Thymus (tissue), 11 donors: Measurements from ENCODE around the gene CST9. TPM values are rescaled to one million over a fixed set of nuclear protein-coding genes. Genes with fewer than 3 reads are reported as not detected.
"Not testable (repeated sequence)": the region's sequence is repeated elsewhere in the genome, so short reads cannot be mapped to it uniquely, and the experiment has no call there.

Experiments
- DNase-seq, 9 donors: peaks; one replicate each; pipeline ENCODE4 v3.0.0-alpha.2; 2013; ENCODE audit warnings: low spot score in 9 of 9, low read depth in 6 of 9, missing footprints in 1 of 9
- H3K27ac ChIP-seq, 2 donors: one replicate each; pipeline ENCODE4 v1.5.1; 2013; ENCODE audit warnings: control low read depth in 1 of 2, low read depth in 1 of 2, low read length in 1 of 2, mild to moderate bottlenecking in 1 of 2, moderate library complexity in 1 of 2
- H3K27me3 ChIP-seq, 2 donors: one replicate each; pipeline ENCODE4 v1.5.1; 2013; ENCODE audit warnings: low read length in 1 of 2; ENCODE audit not compliant: control insufficient read depth in 2 of 2, insufficient read depth in 1 of 2
- H3K36me3 ChIP-seq, 2 donors: one replicate each; pipeline ENCODE4 v1.5.1; 2013; ENCODE audit warnings: low read length in 1 of 2, mild to moderate bottlenecking in 1 of 2, moderate library complexity in 1 of 2; ENCODE audit not compliant: control insufficient read depth in 2 of 2, insufficient read depth in 2 of 2
- H3K4me1 ChIP-seq, 2 donors: one replicate each; pipeline ENCODE4 v1.5.1; 2013; ENCODE audit warnings: low read length in 2 of 2; ENCODE audit not compliant: control insufficient read depth in 2 of 2, insufficient read depth in 2 of 2
- H3K4me3 ChIP-seq, 2 donors: one replicate each; pipeline ENCODE4 v1.5.1; 2013; ENCODE audit warnings: low read length in 2 of 2, control low read depth in 1 of 2, mild to moderate bottlenecking in 1 of 2
- H3K9me3 ChIP-seq, 2 donors: one replicate each; pipeline ENCODE4 v1.5.1; 2013; ENCODE audit warnings: low read length in 1 of 2, mild to moderate bottlenecking in 1 of 2; ENCODE audit not compliant: control insufficient read depth in 2 of 2, insufficient read depth in 1 of 2
- WGBS: extraction: QIAGEN DNeasy Blood & Tissue Kit; methylation state at CpG from one replicate; pipeline ENCODE4 v1.1.7; 2013; 5-methylcytosine and 5-hydroxymethylcytosine counted together
- polyA plus RNA-seq: library from polyadenylated mRNA; stranded (reverse); fragments of 200-250 nt; gene quantifications from one replicate; pipeline ENCODE4 v1.2.3, GENCODE V29; 2013
- total RNA-seq: library from RNA; stranded (reverse); fragments of 120-200 nt; gene quantifications from one replicate; pipeline ENCODE4 v1.2.4, GENCODE V29; 2013
- donor health status: healthy.

CST9 gene
- total and polyA plus RNA-seq, 2 donors = 0.02 to 0.05 TPM

- Histone ChIP-seq H3K4me1 (peaks cover 0 to 6% of the 10 kb centered on the region in 2 donors), H3K36me3 (no peaks in the 10 kb centered on the region), H3K9me3 (no peaks in the 10 kb centered on the region), H3K4me3 (no peak overlapping the region), H3K27ac (no peak overlapping the region), H3K27me3 (no peaks in the 10 kb centered on the region)
- 93% methylated on average over 4 of the region's 4 CpGs for WGBS
- DNase-seq = no peak
Measured at GRCh38 chr20:23626040-23626620, 20.4 kb upstream of the CST9 start.

GRCh38 chr20:23625236-23625964 lies 19.7 kb upstream of the CST9 start:
- H3K27ac ChIP-seq = no peak overlapping the region
- no peaks in the 10 kb centered on the region for H3K9me3 ChIP-seq
- H3K4me1 ChIP-seq = peaks cover 0 to 6% of the 10 kb centered on the region in 2 donors
- H3K4me3 ChIP-seq = no peak overlapping the region
- 94% methylated on average over 9 of the region's 9 CpGs for WGBS
- no peaks in the 10 kb centered on the region for H3K36me3 ChIP-seq
- no peaks in the 10 kb centered on the region for H3K27me3 ChIP-seq
- no peak for DNase-seq

GRCh38 chr20:23624324-23624691 lies 18.6 kb upstream of the CST9 start:
- no peaks in the 10 kb centered on the region for H3K36me3 ChIP-seq
- H3K27ac ChIP-seq = no peak overlapping the region
- 96% methylated on average over 2 of the region's 2 CpGs for WGBS
- H3K27me3 ChIP-seq = no peaks in the 10 kb centered on the region
- DNase-seq = no peak
- H3K9me3 ChIP-seq = no peaks in the 10 kb centered on the region
- peaks cover 0 to 6% of the 10 kb centered on the region in 2 donors for H3K4me1 ChIP-seq
- no peak overlapping the region for H3K4me3 ChIP-seq

- H3K36me3 ChIP-seq = no peaks in the 10 kb centered on the region
- WGBS = 95% methylated on average over 4 of the region's 4 CpGs
- no peaks in the 10 kb centered on the region for H3K27me3 ChIP-seq
- no peak for DNase-seq
- no peak overlapping the region for H3K27ac ChIP-seq
- H3K4me3 ChIP-seq = no peak overlapping the region
- peaks cover 0 to 3% of the 10 kb centered on the region in 2 donors for H3K4me1 ChIP-seq
- H3K9me3 ChIP-seq = no peaks in the 10 kb centered on the region
Measured at GRCh38 chr20:23623666-23624323, 18.1 kb upstream of the CST9 start.

- no peaks in the 10 kb centered on the region for H3K27me3 ChIP-seq
Measured at GRCh38 chr20:23622839-23623343, 17.2 kb upstream of the CST9 start.

GRCh38 chr20:23622401-23622800 lies 16.7 kb upstream of the CST9 start:
- not testable (repeated sequence) for H3K27me3 ChIP-seq, H3K4me1 ChIP-seq, H3K36me3 ChIP-seq, H3K27ac ChIP-seq, DNase-seq, H3K9me3 ChIP-seq, H3K4me3 ChIP-seq
- WGBS = 94% methylated on average over 3 of the region's 3 CpGs

More at GRCh38 chr20:23622839-23623343, 17.2 kb upstream of the CST9 start:
- Histone ChIP-seq H3K27ac (peak overlapping the region; percentile 28 to 58), H3K36me3 (no peaks in the 10 kb centered on the region), H3K4me1 (no peaks in the 10 kb centered on the region), H3K9me3 (no peaks in the 10 kb centered on the region), H3K4me3 (no peak overlapping the region)
- WGBS = 49% methylated on average over 4 of the region's 4 CpGs
- no peak for DNase-seq

GRCh38 chr20:23620670-23621386 lies 15.1 kb upstream of the CST9 start:
- not testable (repeated sequence) for H3K4me1 ChIP-seq, DNase-seq, H3K36me3 ChIP-seq, H3K27me3 ChIP-seq, H3K9me3 ChIP-seq, H3K27ac ChIP-seq, H3K4me3 ChIP-seq
- 94% methylated on average over 11 of the region's 11 CpGs for WGBS

- no peak overlapping the region for H3K27ac ChIP-seq
- WGBS = 97% methylated on average over 5 of the region's 5 CpGs
Measured at GRCh38 chr20:23614163-23614562, 8.4 kb upstream of the CST9 start.

GRCh38 chr20:23613676-23614075 lies 8.0 kb upstream of the CST9 start:
- Histone ChIP-seq H3K9me3 (no peaks in the 10 kb centered on the region), H3K36me3 (no peaks in the 10 kb centered on the region), H3K4me3 (no peak overlapping the region), H3K27ac (no peak overlapping the region), H3K4me1 (no peaks in the 10 kb centered on the region), H3K27me3 (no peaks in the 10 kb centered on the region)
- DNase-seq = no peak

More at GRCh38 chr20:23614163-23614562, 8.4 kb upstream of the CST9 start:
- Histone ChIP-seq H3K4me3 (no peak overlapping the region), H3K36me3 (no peaks in the 10 kb centered on the region), H3K9me3 (no peaks in the 10 kb centered on the region), H3K4me1 (no peaks in the 10 kb centered on the region), H3K27me3 (no peaks in the 10 kb centered on the region)
- no peak for DNase-seq
